Small intestine (tissue), 7 donors: ENCODE results near the gene EBF4. TPM values are rescaled to one million over a fixed set of nuclear protein-coding genes. Genes with fewer than 3 reads are reported as not detected.
A peak's percentile ranks its signal among the peaks of the same experiment; 100 is the strongest.

ENCODE experiments used
- DNase-seq, 2 donors: peaks; one replicate each; pipeline versions ENCODE4 v3.0.0 to v3.0.0-alpha.2; 2013
- FAIRE-seq: peaks from 2 replicates; lab custom pipeline; 2012; peaks lifted over from hg19 to GRCh38; lab: Jason Lieb, UNC
- H3K27ac ChIP-seq, 3 donors: one replicate each; pipeline ENCODE4 v1.5.1; 2013; ENCODE audit warnings: low read length in 2 of 3, mild to moderate bottlenecking in 2 of 3, control low read depth in 1 of 3, inconsistent platforms in 1 of 3, low read depth in 1 of 3, moderate library complexity in 1 of 3
- H3K27me3 ChIP-seq, 3 donors: one replicate each; pipeline ENCODE4 v1.6.1; 2013; ENCODE audit warnings: low read length in 3 of 3, inconsistent platforms in 1 of 3; ENCODE audit not compliant: control insufficient read depth in 3 of 3, insufficient read depth in 3 of 3
- H3K36me3 ChIP-seq, 3 donors: one replicate each; pipeline ENCODE4 v1.6.1; 2013; ENCODE audit warnings: low read length in 3 of 3, inconsistent platforms in 1 of 3, low read depth in 1 of 3, mild to moderate bottlenecking in 1 of 3, moderate library complexity in 1 of 3; ENCODE audit not compliant: control insufficient read depth in 3 of 3, insufficient read depth in 2 of 3
- H3K4me1 ChIP-seq, 3 donors: one replicate each; pipeline ENCODE4 v1.6.1; 2013; ENCODE audit warnings: low read length in 2 of 3, inconsistent platforms in 1 of 3, low read depth in 1 of 3, mild to moderate bottlenecking in 1 of 3, moderate library complexity in 1 of 3; ENCODE audit not compliant: control insufficient read depth in 3 of 3, insufficient read depth in 2 of 3
- H3K4me3 ChIP-seq, 3 donors: one replicate each; pipeline ENCODE4 v1.5.1; 2013; ENCODE audit warnings: low read length in 3 of 3, control low read depth in 1 of 3, inconsistent platforms in 1 of 3, low read depth in 1 of 3, mild to moderate bottlenecking in 1 of 3, moderate library complexity in 1 of 3
- H3K9me3 ChIP-seq, 2 donors: one replicate each; pipeline ENCODE4 v1.6.1; 2013; ENCODE audit warnings: low read depth in 1 of 2, low read length in 1 of 2; ENCODE audit not compliant: control insufficient read depth in 2 of 2, insufficient read depth in 1 of 2
- WGBS, 3 donors: extraction: QIAGEN DNeasy Blood & Tissue Kit; methylation state at CpG; one replicate each; pipeline ENCODE4 v1.1.7; 2013; 5-methylcytosine and 5-hydroxymethylcytosine counted together
- polyA plus RNA-seq, 4 donors: library from polyadenylated mRNA; stranded (reverse) in 3 of 4; unstranded in 1 of 4; fragments of 200-250 nt in 3 of 4; fragments of 120-200 nt in 1 of 4; gene quantifications; one replicate each; pipeline versions ENCODE4 v1.2.1 to v1.2.3, GENCODE V29; 2013
- donor health status: healthy with polysubstance abuse.
- donor health status: control.
- donor health status: control.
- donor health status: Bipolar disorder and iron deficiency.
- donor health status: healthy.

The EBF4 gene
- polyA plus RNA-seq, 4 donors: 0.67 to 7.4 (median 3.2) TPM

- FAIRE-seq: no peak
These were observed 53.5 kb downstream of the EBF4 start for GRCh38 chr20:2745936-2746635.

GRCh38 chr20:2746636-2747265, 54.2 kb downstream of the EBF4 start:
- H3K4me3 ChIP-seq: no peak overlapping the region
- H3K4me1 ChIP-seq: peaks cover 5 to 18% (median 7%) of the 10 kb centered on the region in 3 donors
- H3K36me3 ChIP-seq: no peaks in the 10 kb centered on the region
- H3K27me3 ChIP-seq: peaks cover 0 to 52% (median 8%) of the 10 kb centered on the region in 3 donors
- 48 to 69% (median 62%) methylated on average over 8 of the region's 8 CpGs for WGBS, 3 donors
- FAIRE-seq (no peak), DNase-seq (no peak)
- H3K9me3 ChIP-seq: no peaks in the 10 kb centered on the region
- H3K27ac ChIP-seq: no peak overlapping the region

More at GRCh38 chr20:2745936-2746635, 53.5 kb downstream of the EBF4 start:
- Histone ChIP-seq H3K36me3 (no peaks in the 10 kb centered on the region), H3K27ac (no peak overlapping the region), H3K9me3 (no peaks in the 10 kb centered on the region), H3K27me3 (peaks cover 0 to 46% (median 8%) of the 10 kb centered on the region in 3 donors), H3K4me3 (no peak overlapping the region), H3K4me1 (peaks cover 4 to 12% (median 5%) of the 10 kb centered on the region in 3 donors)
- DNase-seq: no peak
- 79 to 87% (median 81%) methylated on average over 4 of the region's 4 CpGs for WGBS, 3 donors

- H3K27me3 ChIP-seq: peaks cover 0 to 50% (median 8%) of the 10 kb centered on the region in 3 donors
- no peaks in the 10 kb centered on the region for H3K36me3 ChIP-seq
- H3K4me3 ChIP-seq: no peak overlapping the region
- H3K4me1 ChIP-seq: peaks cover 5 to 22% (median 7%) of the 10 kb centered on the region in 3 donors
- no peak for FAIRE-seq
- WGBS, 3 donors: 80 to 85% (median 81%) methylated on average over 8 of the region's 8 CpGs
- no peak overlapping the region for H3K27ac ChIP-seq
- H3K9me3 ChIP-seq: no peaks in the 10 kb centered on the region
- DNase-seq: no peak
These were observed 55.2 kb downstream of the EBF4 start for GRCh38 chr20:2747676-2748235.

- 45 to 63% (median 60%) methylated on average over 10 of the region's 10 CpGs for WGBS, 3 donors
- Histone ChIP-seq H3K27me3 (peaks cover 3 to 58% (median 8%) of the 10 kb centered on the region in 3 donors), H3K36me3 (no peaks in the 10 kb centered on the region), H3K4me3 (no peak overlapping the region), H3K9me3 (no peaks in the 10 kb centered on the region), H3K4me1 (peaks cover 5 to 29% (median 7%) of the 10 kb centered on the region in 3 donors), H3K27ac (no peak overlapping the region)
- no peak for DNase-seq
- FAIRE-seq: no peak
These were observed 56.2 kb downstream of the EBF4 start for GRCh38 chr20:2748551-2749342.

GRCh38 chr20:2749343-2749950, 56.9 kb downstream of the EBF4 start:
- Histone ChIP-seq H3K9me3 (no peaks in the 10 kb centered on the region), H3K36me3 (no peaks in the 10 kb centered on the region), H3K4me1 (peaks cover 5 to 29% (median 7%) of the 10 kb centered on the region in 3 donors), H3K4me3 (no peak overlapping the region), H3K27me3 (peaks cover 5 to 65% (median 8%) of the 10 kb centered on the region in 3 donors), H3K27ac (no peak overlapping the region)
- 33 to 40% (median 38%) methylated on average over 37 to 49 of the region's 49 CpGs for WGBS, 3 donors
- DNase-seq (no peak), FAIRE-seq (no peak)

- peaks cover 5 to 29% (median 7%) of the 10 kb centered on the region in 3 donors for H3K4me1 ChIP-seq
- DNase-seq (peak; percentile 57 to 62), FAIRE-seq (no peak)
- no peaks in the 10 kb centered on the region for H3K9me3 ChIP-seq
- no peak overlapping the region for H3K4me3 ChIP-seq
- no peak overlapping the region for H3K27ac ChIP-seq
- H3K36me3 ChIP-seq: no peaks in the 10 kb centered on the region
- WGBS, 3 donors: 10 to 21% (median 14%) methylated on average over 25 to 30 of the region's 30 CpGs
- H3K27me3 ChIP-seq: peaks cover 5 to 71% (median 8%) of the 10 kb centered on the region in 3 donors
These were observed 57.4 kb downstream of the EBF4 start for GRCh38 chr20:2749951-2750490.

- peak overlapping the region in 1 of 3 donors; percentile 29 for H3K4me3 ChIP-seq
- FAIRE-seq: no peak
These were observed 58.1 kb downstream of the EBF4 start for GRCh38 chr20:2750491-2751251.

More at GRCh38 chr20:2750491-2751251, 58.1 kb downstream of the EBF4 start:
- peak; percentile 29 to 49 for DNase-seq
- Histone ChIP-seq H3K36me3 (no peaks in the 10 kb centered on the region), H3K27me3 (peaks cover 5 to 77% (median 8%) of the 10 kb centered on the region in 3 donors), H3K4me1 (peaks cover 5 to 29% (median 7%) of the 10 kb centered on the region in 3 donors), H3K27ac (peak overlapping the region in 1 of 3 donors; percentile 19), H3K9me3 (no peaks in the 10 kb centered on the region)
- whole genome bisulfite sequencing, 3 donors: 2 to 4% (median 2%) methylated on average over 34 of the region's 34 CpGs
